Measurements from ENCODE around the gene HSD17B14. TPM values are rescaled to one million over a fixed set of nuclear protein-coding genes. Genes with fewer than 3 reads are reported as not detected.
A peak's percentile ranks its signal among the peaks of the same experiment; 100 is the strongest.

Gene HSD17B14
- total and polyA plus RNA-seq, 9 of the 15 experiments (the other 6 are each of a cell fraction or from before 2014, with no cell fraction given): 0.16 TPM; not detected in 8

- TF ChIP-seq HDAC1 (IDR thresholded peaks at IDR 0.05): peak in 1 of 2 experiments; percentile 72; a peak in 2 of 4 replicates
- TF ChIP-seq CTCF (IDR thresholded peaks at IDR 0.05 in 2 of 3, conservative IDR thresholded peaks at IDR 0.05 in 1 of 3; ENCODE audit: insufficient read depth in 2 of 3, low read depth in 1 of 3, low read length in 3 of 3): peak; percentile 91 to 95 (median 94)
- no peak for TF ChIP-seq ZZZ3 (IDR thresholded peaks at IDR 0.05)
- TF ChIP-seq PCBP1 (IDR thresholded peaks at IDR 0.05; ENCODE audit: low read depth, low read length, poor library complexity, severe bottlenecking): no peak
- peak; percentile 98 for TF ChIP-seq ZNF197 (CRISPR knock-in tag; IDR thresholded peaks at IDR 0.05; ENCODE audit: low read depth)
- peak; percentile 45; the same call in 1 of the 2 replicates for TF ChIP-seq THRAP3 (IDR thresholded peaks at IDR 0.05; ENCODE audit: borderline replicate concordance)
- TF ChIP-seq ZNF644 (tag; IDR thresholded peaks at IDR 0.05; ENCODE audit: low read depth): peak; percentile 99
- peak; percentile 100 for TF ChIP-seq HCFC1 (IDR thresholded peaks at IDR 0.05; ENCODE audit: low read depth, low read length)
- TF ChIP-seq, protein P1, sequence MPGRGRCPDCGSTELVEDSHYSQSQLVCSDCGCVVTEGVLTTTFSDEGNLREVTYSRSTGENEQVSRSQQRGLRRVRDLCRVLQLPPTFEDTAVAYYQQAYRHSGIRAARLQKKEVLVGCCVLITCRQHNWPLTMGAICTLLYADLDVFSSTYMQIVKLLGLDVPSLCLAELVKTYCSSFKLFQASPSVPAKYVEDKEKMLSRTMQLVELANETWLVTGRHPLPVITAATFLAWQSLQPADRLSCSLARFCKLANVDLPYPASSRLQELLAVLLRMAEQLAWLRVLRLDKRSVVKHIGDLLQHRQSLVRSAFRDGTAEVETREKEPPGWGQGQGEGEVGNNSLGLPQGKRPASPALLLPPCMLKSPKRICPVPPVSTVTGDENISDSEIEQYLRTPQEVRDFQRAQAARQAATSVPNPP (IDR thresholded peaks at IDR 0.05; ENCODE audit: borderline replicate concordance, insufficient read depth, insufficient read length): no peak
- TF ChIP-seq MTA1 (IDR thresholded peaks at IDR 0.05; ENCODE audit: borderline replicate concordance): peak; percentile 90
- no peak; the same call in 1 of the 2 replicates for TF ChIP-seq RUNX1 (IDR thresholded peaks at IDR 0.05; ENCODE audit: low read depth)
- 0 out of 2 replicates have a peak, but pooled peaks have one; percentile 9 for TF ChIP-seq MYC (IDR thresholded peaks at IDR 0.05; ENCODE audit: low read depth, low read length)
- peak; percentile 57; the same call in 1 of the 2 replicates for TF ChIP-seq MYC (CRISPR knock-in tag; IDR thresholded peaks at IDR 0.05; ENCODE audit: borderline replicate concordance, low read depth)
- TF ChIP-seq POU5F1 (IDR thresholded peaks at IDR 0.05; ENCODE audit: borderline replicate concordance, low read depth, low read length, partially characterized antibody): peak; percentile 70
- 0 out of 2 replicates have a peak, but pooled peaks have one; percentile 13 for TF ChIP-seq SMARCE1 (IDR thresholded peaks at IDR 0.05)
- peak; percentile 38; the same call in 1 of the 2 replicates for TF ChIP-seq KLF16 (IDR thresholded peaks at IDR 0.05)
- 0 out of 2 replicates have a peak, but pooled peaks have one; percentile 20 for TF ChIP-seq EP300 (IDR thresholded peaks at IDR 0.05; ENCODE audit: low read length)
- peak; percentile 58 to 90; a peak in 3 of 4 replicates for TF ChIP-seq TEAD1 (CRISPR knock-in tag; IDR thresholded peaks at IDR 0.05)
- no peak for TF ChIP-seq ATF1 (CRISPR knock-in tag; IDR thresholded peaks at IDR 0.05)
- TF ChIP-seq ATF1 (tag; IDR thresholded peaks at IDR 0.05): peak; percentile 92
- TF ChIP-seq ELF1 (tag; IDR thresholded peaks at IDR 0.05): peak; percentile 94
- no peak for TF ChIP-seq RBM34 (IDR thresholded peaks at IDR 0.05; ENCODE audit: borderline replicate concordance, insufficient read depth, low read length)
- no peak for TF ChIP-seq NFRKB (IDR thresholded peaks at IDR 0.05; ENCODE audit: low read depth)
- TF ChIP-seq ADNP (tag; IDR thresholded peaks at IDR 0.05): no peak
- no peak for TF ChIP-seq HMG20B (CRISPR knock-in tag; IDR thresholded peaks at IDR 0.05)
- no peak for TF ChIP-seq IRF2 (CRISPR knock-in tag; IDR thresholded peaks at IDR 0.05)
- TF ChIP-seq NONO (IDR thresholded peaks at IDR 0.05; ENCODE audit: low read depth in 2 of 2, low read length in 1 of 2): peak in 1 of 2 experiments; percentile 52; a peak in 1 of 4 replicates
Observed at GRCh38 chr19:48795055-48795684, 41.1 kb downstream of the HSD17B14 start (continued).

All from K562 (cell line).